Measurements from ENCODE around the gene CREBBP.

DNA sequence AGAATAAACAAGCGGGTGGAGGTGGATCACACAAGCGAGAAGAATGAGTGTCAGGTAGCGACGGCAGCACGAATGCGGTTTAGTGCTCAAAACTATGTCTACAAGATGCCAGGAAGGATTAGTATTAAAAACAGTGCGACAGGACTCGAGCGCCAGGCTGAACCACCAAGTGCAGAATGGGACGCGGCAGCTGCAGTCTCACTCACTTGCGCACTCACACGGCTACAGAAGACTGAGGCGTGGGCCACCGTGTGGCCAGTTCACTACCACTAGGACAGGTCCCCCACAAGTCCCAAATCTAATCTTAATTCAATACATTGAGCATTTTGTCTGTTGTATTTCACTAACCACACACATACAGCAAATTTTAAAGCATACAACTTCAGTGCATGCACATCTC is 127.5 kb downstream of the CREBBP start:
- TF ChIP-seq POLR2A (IDR thresholded peaks at IDR 0.05; ENCODE audit: low read depth, low read length), result no peak
- TF ChIP-seq POLR2AphosphoS5 (IDR thresholded peaks at IDR 0.05; ENCODE audit: low read depth, low read length), result no peak
- TF ChIP-seq TAF1 (IDR thresholded peaks at IDR 0.05; ENCODE audit: low read depth, low read length), result no peak
- no peak for TF ChIP-seq PAX5 (IDR thresholded peaks at IDR 0.05; ENCODE audit: insufficient read depth, low read length, severe bottlenecking)
- TF ChIP-seq POU2F2 (IDR thresholded peaks at IDR 0.05; ENCODE audit: low read depth, low read length), result no peak
